SK-N-SH treated with all-trans-retinoic acid at 6 μM for 48 hours (cell line): ENCODE results near the gene SGK1.

Experiments
- ATAC-seq: fragments of 200-7000 bp; cut with Tn5 transposase; 3 replicates; pipeline ENCODE4 v1.9.1; 2020; ENCODE audit warnings: mild to moderate bottlenecking, moderate library complexity
- BACH2 ChIP-seq: fragments of 250-450 bp; sonication (Bioruptor Pico); IDR thresholded peaks from 2 replicates; pipeline ENCODE4 v1.9.0; 2021; ENCODE audit warnings: mild to moderate bottlenecking, borderline replicate concordance
- CREB5 ChIP-seq: fragments of 250-450 bp; sonication (Bioruptor Pico); IDR thresholded peaks from 2 replicates; pipeline ENCODE4 v1.5.1; 2020; ENCODE audit warnings: low read depth, mild to moderate bottlenecking, moderate library complexity
- CSDC2 ChIP-seq: fragments of 250-450 bp; sonication (Bioruptor Pico); IDR thresholded peaks from 2 replicates; pipeline ENCODE4 v1.5.0; 2020; ENCODE audit warnings: mild to moderate bottlenecking, moderate library complexity
- CSRNP3 ChIP-seq: fragments of 250-450 bp; sonication (Bioruptor Pico); IDR thresholded peaks from 2 replicates; pipeline ENCODE4 v1.5.1; 2021; ENCODE audit warnings: mild to moderate bottlenecking, moderate library complexity
- ESRRG ChIP-seq: fragments of 250-450 bp; sonication (Bioruptor Pico); IDR thresholded peaks from 2 replicates; pipeline ENCODE4 v1.6.1; 2021; ENCODE audit warnings: mild to moderate bottlenecking
- GLIS3 ChIP-seq: fragments of 250-450 bp; sonication (Bioruptor Pico); IDR thresholded peaks from 2 replicates; pipeline ENCODE4 v1.5.0; 2020; ENCODE audit warnings: mild to moderate bottlenecking, moderate library complexity
- ISL1 ChIP-seq: fragments of 250-450 bp; sonication (Bioruptor Pico); IDR thresholded peaks from 2 replicates; pipeline ENCODE4 v2.1.2; 2022; ENCODE audit warnings: mild to moderate bottlenecking, moderate library complexity
- PATZ1 ChIP-seq: fragments of 250-450 bp; sonication (Bioruptor Pico); IDR thresholded peaks from 2 replicates; pipeline ENCODE4 v1.8.0; 2020; ENCODE audit warnings: mild to moderate bottlenecking, moderate library complexity, borderline replicate concordance
- POU6F1 ChIP-seq: fragments of 250-450 bp; sonication (Bioruptor Pico); IDR thresholded peaks from 2 replicates; pipeline ENCODE4 v1.8.0; 2021; ENCODE audit warnings: low read depth, mild to moderate bottlenecking, moderate library complexity, borderline replicate concordance
- PPARA ChIP-seq: fragments of 250-450 bp; sonication (Bioruptor Pico); IDR thresholded peaks from 2 replicates; pipeline ENCODE4 v1.5.0; 2020; ENCODE audit warnings: mild to moderate bottlenecking, borderline replicate concordance
- TCF4 ChIP-seq: fragments of 250-450 bp; sonication (Bioruptor Pico); IDR thresholded peaks from 2 replicates; pipeline ENCODE4 v1.8.0; 2021; ENCODE audit warnings: mild to moderate bottlenecking, moderate library complexity, borderline replicate concordance
- TOX ChIP-seq: fragments of 250-450 bp; sonication (Bioruptor Pico); IDR thresholded peaks from 2 replicates; pipeline ENCODE4 v1.8.0; 2021; ENCODE audit warnings: mild to moderate bottlenecking, moderate library complexity, borderline replicate concordance
- TSHZ2 ChIP-seq: fragments of 250-450 bp; sonication (Bioruptor Pico); IDR thresholded peaks from 2 replicates; pipeline ENCODE4 v1.5.0; 2020; ENCODE audit warnings: mild to moderate bottlenecking, moderate library complexity
- ZC3H10 ChIP-seq: fragments of 250-450 bp; sonication (Bioruptor Pico); IDR thresholded peaks from 2 replicates; pipeline ENCODE4 v1.5.1; 2021; ENCODE audit warnings: mild to moderate bottlenecking, moderate library complexity
- ZFP3 ChIP-seq: fragments of 250-450 bp; sonication (Bioruptor Pico); IDR thresholded peaks from 2 replicates; pipeline ENCODE4 v1.5.0; 2020; ENCODE audit warnings: mild to moderate bottlenecking, moderate library complexity
- ZFP30 ChIP-seq: fragments of 450-650 bp; formaldehyde crosslinking; IDR thresholded peaks from 2 replicates; pipeline ENCODE4 v1.5.0; 2022; ENCODE audit warnings: mild to moderate bottlenecking, moderate library complexity
- ZNF70 ChIP-seq: fragments of 450-650 bp; formaldehyde crosslinking; IDR thresholded peaks from 2 replicates; pipeline ENCODE4 v1.5.0; 2020; ENCODE audit warnings: mild to moderate bottlenecking, moderate library complexity
- ZNF8 ChIP-seq: fragments of 450-650 bp; formaldehyde crosslinking; IDR thresholded peaks from 2 replicates; pipeline ENCODE4 v1.5.0; 2020; ENCODE audit warnings: mild to moderate bottlenecking, moderate library complexity

The SGK1 gene

GRCh38 chr6:134247231-134247833 lies 70.6 kb downstream of the SGK1 start:
- TF ChIP-seq CREB5 (CRISPR knock-in tag), result no peak
- TF ChIP-seq CSDC2 (CRISPR knock-in tag), result no peak
- no peak for TF ChIP-seq ESRRG (CRISPR knock-in tag)
- no peak for TF ChIP-seq PATZ1 (CRISPR knock-in tag)
- no peak for TF ChIP-seq GLIS3 (CRISPR knock-in tag)
- 0 out of 2 replicates have a peak, but pooled peaks have one; percentile 43 for TF ChIP-seq TOX (CRISPR knock-in tag)
- TF ChIP-seq TCF4 (CRISPR knock-in tag), result no peak
- no peak for TF ChIP-seq ZFP30
- TF ChIP-seq ZC3H10 (CRISPR knock-in tag), result peak; percentile 65
- TF ChIP-seq CSRNP3 (CRISPR knock-in tag), result no peak
- peak; percentile 72 for TF ChIP-seq ISL1 (CRISPR knock-in tag)
- TF ChIP-seq ZNF8 (CRISPR knock-in tag), result no peak
- no peak for TF ChIP-seq BACH2 (CRISPR knock-in tag)
- no peak for ATAC-seq

GRCh38 chr6:134245706-134246105 lies 72.2 kb downstream of the SGK1 start:
- TF ChIP-seq ZFP30 (no peak), ZFP3 (CRISPR knock-in tag) (no peak), ZNF70 (CRISPR knock-in tag) (no peak), CREB5 (CRISPR knock-in tag) (no peak), CSDC2 (CRISPR knock-in tag) (no peak), ESRRG (CRISPR knock-in tag) (no peak), CSRNP3 (CRISPR knock-in tag) (no peak), TSHZ2 (no peak), GLIS3 (CRISPR knock-in tag) (no peak), PPARA (CRISPR knock-in tag) (no peak), POU6F1 (CRISPR knock-in tag) (no peak), ZC3H10 (CRISPR knock-in tag) (no peak)
- ATAC-seq, result no peak
